ENCODE measurements around the gene MMP3.

MMP3 gene

GRCh38 chr11:102813484-102813883, 29.9 kb downstream of the MMP3 start:
- DNase-seq, result no peak

GRCh38 chr11:102812188-102812587, 31.2 kb downstream of the MMP3 start:
- TF ChIP-seq POLR2A (IDR thresholded peaks at IDR 0.05; ENCODE audit: low read length), result no peak
- no peak for TF ChIP-seq GATA1 (IDR thresholded peaks at IDR 0.05; ENCODE audit: low read depth, low read length)
- no peak for DNase-seq

More at GRCh38 chr11:102813484-102813883, 29.9 kb downstream of the MMP3 start:
- TF ChIP-seq POLR2A (IDR thresholded peaks at IDR 0.05; ENCODE audit: low read length), result no peak
- no peak for TF ChIP-seq GATA1 (IDR thresholded peaks at IDR 0.05; ENCODE audit: low read depth, low read length)

- DNase-seq, result no peak
- TF ChIP-seq GATA1 (IDR thresholded peaks at IDR 0.05; ENCODE audit: low read depth, low read length) (no peak), POLR2A (IDR thresholded peaks at IDR 0.05; ENCODE audit: low read length) (no peak)
These were observed 32.3 kb downstream of the MMP3 start for GRCh38 chr11:102810950-102811660.

GRCh38 chr11:102809971-102810370, 33.4 kb downstream of the MMP3 start:
- DNase-seq, result peak; percentile 64 to 84
- TF ChIP-seq GATA1 (IDR thresholded peaks at IDR 0.05; ENCODE audit: low read depth, low read length), result peak; percentile 26
- no peak for TF ChIP-seq POLR2A (IDR thresholded peaks at IDR 0.05; ENCODE audit: low read length)

- TF ChIP-seq GATA1 (IDR thresholded peaks at IDR 0.05; ENCODE audit: low read depth, low read length), result no peak
These were observed 35.5 kb downstream of the MMP3 start for GRCh38 chr11:102807921-102808320.

GRCh38 chr11:102806296-102806695, 37.1 kb downstream of the MMP3 start:
- no peak for DNase-seq
- no peak for TF ChIP-seq GATA1 (IDR thresholded peaks at IDR 0.05; ENCODE audit: low read depth, low read length)
- TF ChIP-seq POLR2A (IDR thresholded peaks at IDR 0.05; ENCODE audit: low read length), result no peak

More at GRCh38 chr11:102807921-102808320, 35.5 kb downstream of the MMP3 start:
- DNase-seq, result peak; percentile 57 to 61

- TF ChIP-seq POLR2A (IDR thresholded peaks at IDR 0.05; ENCODE audit: low read length) (no peak), GATA1 (IDR thresholded peaks at IDR 0.05; ENCODE audit: low read depth, low read length) (no peak)
- DNase-seq, result no peak
These were observed 41.1 kb downstream of the MMP3 start for GRCh38 chr11:102802341-102802740.

- TF ChIP-seq GATA1 (IDR thresholded peaks at IDR 0.05; ENCODE audit: low read depth, low read length) (no peak), POLR2A (IDR thresholded peaks at IDR 0.05; ENCODE audit: low read length) (no peak)
- no peak for DNase-seq
These were observed 42.6 kb downstream of the MMP3 start for GRCh38 chr11:102800767-102801166.

- no peak for TF ChIP-seq POLR2A (IDR thresholded peaks at IDR 0.05; ENCODE audit: low read length)
- no peak for TF ChIP-seq GATA1 (IDR thresholded peaks at IDR 0.05; ENCODE audit: low read depth, low read length)
- DNase-seq, result no peak
These were observed 43.6 kb downstream of the MMP3 start for GRCh38 chr11:102799681-102800340.

- TF ChIP-seq GATA1 (IDR thresholded peaks at IDR 0.05; ENCODE audit: low read depth, low read length) (no peak), POLR2A (IDR thresholded peaks at IDR 0.05; ENCODE audit: low read length) (no peak)
- no peak for DNase-seq
These were observed 45.2 kb downstream of the MMP3 start, which contains the start of gene MMP1 for GRCh38 chr11:102798012-102798746. Gene MMP1, minus strand, starts transcription at chr11:102798160. Its CDS starts 68 bp downstream, at chr11:102798092.

- peak; percentile 43 to 54 for DNase-seq
- TF ChIP-seq POLR2A (IDR thresholded peaks at IDR 0.05; ENCODE audit: low read length) (no peak), GATA1 (IDR thresholded peaks at IDR 0.05; ENCODE audit: low read depth, low read length) (no peak)
These were observed 49.0 kb downstream of the MMP3 start for GRCh38 chr11:102794382-102794781.

GRCh38 chr11:102793677-102794290, 49.6 kb downstream of the MMP3 start:
- no peak for DNase-seq
- no peak for TF ChIP-seq POLR2A (IDR thresholded peaks at IDR 0.05; ENCODE audit: low read length)
- TF ChIP-seq GATA1 (IDR thresholded peaks at IDR 0.05; ENCODE audit: low read depth, low read length), result no peak

GRCh38 chr11:102792604-102793003, 50.8 kb downstream of the MMP3 start:
- no peak for DNase-seq
- no peak for TF ChIP-seq POLR2A (IDR thresholded peaks at IDR 0.05; ENCODE audit: low read length)
- no peak for TF ChIP-seq GATA1 (IDR thresholded peaks at IDR 0.05; ENCODE audit: low read depth, low read length)
